Ovary (tissue), 3 donors: ENCODE measurements around the gene CBLC.

Source experiments
- EP300 ChIP-seq: sonication (generic); formaldehyde crosslinking; IDR thresholded peaks from one replicate; pipeline ENCODE4 v1.6.1; 2017; ENCODE audit warnings: antibody characterized with exemption
- POLR2A ChIP-seq: fragments of 450-650 bp; IDR thresholded peaks from one replicate; pipeline ENCODE4 v1.6.1; 2017; ENCODE audit warnings: antibody characterized with exemption, mild to moderate bottlenecking, moderate library complexity
- TF ChIP-seq, protein P1 (sequence below), 3 donors: fragments of 450-650 bp in 2 of 3; fragments of 200-600 bp in 1 of 3; IDR thresholded peaks; one replicate each; pipeline versions ENCODE4 v1.5.1 to v1.8.0; 2016 to 2022; ENCODE audit warnings: antibody characterized with exemption in 3 of 3, mild to moderate bottlenecking in 1 of 3
- donor health status: DM: no; HTN: no; CAD: no.

DNA sequence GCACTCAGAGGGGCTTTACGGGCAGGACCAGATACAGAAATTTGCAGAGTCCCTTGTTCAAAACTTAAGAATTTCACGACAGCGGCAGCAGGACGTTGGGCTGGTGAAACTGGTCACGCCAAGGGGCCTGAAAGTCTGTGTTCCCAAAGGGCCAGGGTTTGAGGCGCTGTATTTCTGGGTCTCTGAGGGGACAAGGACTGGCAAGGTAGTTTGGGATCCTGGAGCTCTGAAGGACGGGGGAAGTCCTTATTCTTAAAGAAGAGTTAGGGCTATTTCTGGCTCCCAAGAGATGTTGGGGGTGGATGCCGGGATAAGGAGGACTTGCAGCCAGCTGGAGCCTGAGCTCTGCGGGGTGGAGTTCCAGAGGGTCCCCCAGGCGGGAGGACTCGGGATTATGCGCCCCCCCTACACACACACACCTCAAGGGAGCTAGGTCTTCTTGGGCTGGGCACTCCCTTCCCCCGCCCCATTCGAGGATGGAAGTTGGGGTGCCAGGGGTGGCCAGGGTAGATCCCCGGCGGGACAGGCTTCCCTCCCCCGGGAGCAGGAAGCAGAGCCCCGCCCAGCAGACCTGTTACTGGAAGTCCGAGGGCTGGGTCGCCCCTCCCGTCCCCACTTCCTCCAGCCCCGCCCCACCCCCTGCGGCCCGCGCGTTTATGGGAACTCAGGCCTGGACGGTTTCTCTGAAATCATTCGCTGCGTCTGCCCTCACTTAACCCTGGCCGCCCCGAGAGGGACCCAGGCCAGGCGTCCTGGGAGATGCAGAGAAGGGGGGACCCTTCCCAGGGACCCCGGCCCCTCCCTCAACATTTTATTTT is 23.5 kb upstream of the CBLC start:
- TF ChIP-seq, protein P1, sequence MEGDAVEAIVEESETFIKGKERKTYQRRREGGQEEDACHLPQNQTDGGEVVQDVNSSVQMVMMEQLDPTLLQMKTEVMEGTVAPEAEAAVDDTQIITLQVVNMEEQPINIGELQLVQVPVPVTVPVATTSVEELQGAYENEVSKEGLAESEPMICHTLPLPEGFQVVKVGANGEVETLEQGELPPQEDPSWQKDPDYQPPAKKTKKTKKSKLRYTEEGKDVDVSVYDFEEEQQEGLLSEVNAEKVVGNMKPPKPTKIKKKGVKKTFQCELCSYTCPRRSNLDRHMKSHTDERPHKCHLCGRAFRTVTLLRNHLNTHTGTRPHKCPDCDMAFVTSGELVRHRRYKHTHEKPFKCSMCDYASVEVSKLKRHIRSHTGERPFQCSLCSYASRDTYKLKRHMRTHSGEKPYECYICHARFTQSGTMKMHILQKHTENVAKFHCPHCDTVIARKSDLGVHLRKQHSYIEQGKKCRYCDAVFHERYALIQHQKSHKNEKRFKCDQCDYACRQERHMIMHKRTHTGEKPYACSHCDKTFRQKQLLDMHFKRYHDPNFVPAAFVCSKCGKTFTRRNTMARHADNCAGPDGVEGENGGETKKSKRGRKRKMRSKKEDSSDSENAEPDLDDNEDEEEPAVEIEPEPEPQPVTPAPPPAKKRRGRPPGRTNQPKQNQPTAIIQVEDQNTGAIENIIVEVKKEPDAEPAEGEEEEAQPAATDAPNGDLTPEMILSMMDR (IDR thresholded peaks at IDR 0.05), result peak in 1 of 3 donors; percentile 21
- peak; percentile 19 for TF ChIP-seq POLR2A
- TF ChIP-seq EP300, result peak; percentile 55
